ENCODE data around the gene ADGRV1. TPM values are rescaled to one million over a fixed set of nuclear protein-coding genes. Genes with fewer than 3 reads are reported as not detected.

ADGRV1 gene
- total RNA-seq, 1 experiment from 2014 or later = 6.8 TPM

GRCh38 chr5:91114658-91115057 lies 556.1 kb downstream of the ADGRV1 start:
- CTCF ChIA-PET = no interaction called here
- no peak overlapping the region for H3K4me3 ChIP-seq (ENCODE audit: low read depth, low read length, poor library complexity, severe bottlenecking)
- H3K36me3 ChIP-seq (ENCODE audit: insufficient read depth, low read length, poor library complexity, severe bottlenecking) = no peaks in the 10 kb centered on the region
- H3K27me3 ChIP-seq (replicated peaks; ENCODE audit: insufficient read depth, low read depth, low read length, poor library complexity) = no peaks in the 10 kb centered on the region
- DNase-seq (ENCODE audit: low spot score) = no peak
- POLR2A ChIA-PET (ENCODE audit: low non-redundant PET) = interaction anchor here (0.5 kb wide), 1 partner anchor 199 kb away, joined by 6 read pairs; no protein-coding TSS in a partner anchor
- no peaks in the 10 kb centered on the region for H3K9me3 ChIP-seq (ENCODE audit: low read depth, low read length, poor library complexity, severe bottlenecking)
- no peak for TF ChIP-seq EZH2 (IDR thresholded peaks at IDR 0.05; ENCODE audit: borderline replicate concordance, low read depth, low read length, poor library complexity, severe bottlenecking)
- TF ChIP-seq, protein P1, sequence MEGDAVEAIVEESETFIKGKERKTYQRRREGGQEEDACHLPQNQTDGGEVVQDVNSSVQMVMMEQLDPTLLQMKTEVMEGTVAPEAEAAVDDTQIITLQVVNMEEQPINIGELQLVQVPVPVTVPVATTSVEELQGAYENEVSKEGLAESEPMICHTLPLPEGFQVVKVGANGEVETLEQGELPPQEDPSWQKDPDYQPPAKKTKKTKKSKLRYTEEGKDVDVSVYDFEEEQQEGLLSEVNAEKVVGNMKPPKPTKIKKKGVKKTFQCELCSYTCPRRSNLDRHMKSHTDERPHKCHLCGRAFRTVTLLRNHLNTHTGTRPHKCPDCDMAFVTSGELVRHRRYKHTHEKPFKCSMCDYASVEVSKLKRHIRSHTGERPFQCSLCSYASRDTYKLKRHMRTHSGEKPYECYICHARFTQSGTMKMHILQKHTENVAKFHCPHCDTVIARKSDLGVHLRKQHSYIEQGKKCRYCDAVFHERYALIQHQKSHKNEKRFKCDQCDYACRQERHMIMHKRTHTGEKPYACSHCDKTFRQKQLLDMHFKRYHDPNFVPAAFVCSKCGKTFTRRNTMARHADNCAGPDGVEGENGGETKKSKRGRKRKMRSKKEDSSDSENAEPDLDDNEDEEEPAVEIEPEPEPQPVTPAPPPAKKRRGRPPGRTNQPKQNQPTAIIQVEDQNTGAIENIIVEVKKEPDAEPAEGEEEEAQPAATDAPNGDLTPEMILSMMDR (conservative IDR thresholded peaks at IDR 0.05; ENCODE audit: low read depth, low read length) = no peak
- H3K27ac ChIP-seq (ENCODE audit: low read depth, low read length, poor library complexity, severe bottlenecking) = no peak overlapping the region
- BruUV-seq (replicated peaks) = no TSS peak
- intact Hi-C loops (cut with micrococcal nuclease; ENCODE audit: unreplicated experiment) = no loop called here
- H3K4me1 ChIP-seq (ENCODE audit: insufficient read depth, low read length, poor library complexity, severe bottlenecking) = peaks cover 18% of the 10 kb centered on the region

- no peak for DNase-seq (ENCODE audit: low spot score)
- BruUV-seq (replicated peaks) = no TSS peak
- CTCF ChIA-PET = no interaction called here
Observed at GRCh38 chr5:91118354-91118753, 559.8 kb downstream of the ADGRV1 start.

GRCh38 chr5:91118796-91119195 lies 560.2 kb downstream of the ADGRV1 start:
- Histone ChIP-seq H3K9me3 (ENCODE audit: low read depth, low read length, poor library complexity, severe bottlenecking) (no peaks in the 10 kb centered on the region), H3K4me1 (ENCODE audit: insufficient read depth, low read length, poor library complexity, severe bottlenecking) (peaks cover 38% of the 10 kb centered on the region), H3K4me3 (ENCODE audit: low read depth, low read length, poor library complexity, severe bottlenecking) (no peak overlapping the region), H3K27me3 (replicated peaks; ENCODE audit: insufficient read depth, low read depth, low read length, poor library complexity) (no peaks in the 10 kb centered on the region), H3K27ac (ENCODE audit: low read depth, low read length, poor library complexity, severe bottlenecking) (peak overlapping the region; percentile 41), H3K36me3 (ENCODE audit: insufficient read depth, low read length, poor library complexity, severe bottlenecking) (no peaks in the 10 kb centered on the region)
- no peak for TF ChIP-seq EZH2 (IDR thresholded peaks at IDR 0.05; ENCODE audit: borderline replicate concordance, low read depth, low read length, poor library complexity, severe bottlenecking)
- TF ChIP-seq, protein P1 (conservative IDR thresholded peaks at IDR 0.05; ENCODE audit: low read depth, low read length) = no peak
- POLR2A ChIA-PET (ENCODE audit: low non-redundant PET) = no interaction called here
- peak; percentile 22 for DNase-seq (ENCODE audit: low spot score)
- intact Hi-C loops (cut with micrococcal nuclease; ENCODE audit: unreplicated experiment) = no loop called here
- BruUV-seq (replicated peaks) = no TSS peak
- CTCF ChIA-PET = no interaction called here

More at GRCh38 chr5:91118354-91118753, 559.8 kb downstream of the ADGRV1 start:
- Histone ChIP-seq H3K9me3 (ENCODE audit: low read depth, low read length, poor library complexity, severe bottlenecking) (no peaks in the 10 kb centered on the region), H3K27ac (ENCODE audit: low read depth, low read length, poor library complexity, severe bottlenecking) (peak overlapping the region; percentile 41), H3K4me3 (ENCODE audit: low read depth, low read length, poor library complexity, severe bottlenecking) (no peak overlapping the region), H3K27me3 (replicated peaks; ENCODE audit: insufficient read depth, low read depth, low read length, poor library complexity) (no peaks in the 10 kb centered on the region), H3K36me3 (ENCODE audit: insufficient read depth, low read length, poor library complexity, severe bottlenecking) (no peaks in the 10 kb centered on the region), H3K4me1 (ENCODE audit: insufficient read depth, low read length, poor library complexity, severe bottlenecking) (peaks cover 34% of the 10 kb centered on the region)
- POLR2A ChIA-PET (ENCODE audit: low non-redundant PET) = no interaction called here
- TF ChIP-seq, protein P1 (conservative IDR thresholded peaks at IDR 0.05; ENCODE audit: low read depth, low read length) = no peak
- no peak for TF ChIP-seq EZH2 (IDR thresholded peaks at IDR 0.05; ENCODE audit: borderline replicate concordance, low read depth, low read length, poor library complexity, severe bottlenecking)
- intact Hi-C loops (cut with micrococcal nuclease; ENCODE audit: unreplicated experiment) = no loop called here

All from A673 (cell line).